GM06990 (cell line): Measurements from ENCODE around the gene ANKRD17.

Experiments
- DNase-seq: peaks from one replicate; pipeline ENCODE4 v3.0.0-alpha.2; 2011; ENCODE audit not compliant: insufficient read length; ENCODE audit errors: extremely low read depth
- H3K27me3 ChIP-seq: replicated peaks from 2 replicates; pipeline ENCODE4 v1.6.0; 2011; ENCODE audit warnings: low read length; ENCODE audit not compliant: control insufficient read depth, insufficient read depth
- H3K36me3 ChIP-seq: 2 replicates; pipeline ENCODE4 v1.5.1; 2011; ENCODE audit warnings: low read length; ENCODE audit not compliant: control insufficient read depth, insufficient read depth
- H3K4me3 ChIP-seq: replicated peaks from 2 replicates; pipeline ENCODE4 v1.5.1; 2011; ENCODE audit warnings: low read depth, mild to moderate bottlenecking, control low read depth, low read length
- CTCF ChIP-seq: IDR thresholded peaks from 2 replicates; pipeline ENCODE4 v1.5.1; 2011; ENCODE audit warnings: low read length, control low read depth, mild to moderate bottlenecking, inconsistent platforms; ENCODE audit not compliant: insufficient read depth, poor library complexity, severe bottlenecking

Gene ANKRD17

GRCh38 chr4:73281982-73282381 lies 23.4 kb upstream of the ANKRD17 start:
- H3K27me3 ChIP-seq = no peaks in the 10 kb centered on the region
- TF ChIP-seq CTCF = no peak
- DNase-seq = no peak
- H3K4me3 ChIP-seq = no peak overlapping the region
- H3K36me3 ChIP-seq = no peaks in the 10 kb centered on the region

- no peak for TF ChIP-seq CTCF
- no peak for DNase-seq
- H3K27me3 ChIP-seq = no peaks in the 10 kb centered on the region
- no peaks in the 10 kb centered on the region for H3K36me3 ChIP-seq
- no peak overlapping the region for H3K4me3 ChIP-seq
Measured at GRCh38 chr4:73281396-73281795, 22.8 kb upstream of the ANKRD17 start.

- TF ChIP-seq CTCF = no peak
- no peaks in the 10 kb centered on the region for H3K36me3 ChIP-seq
- no peaks in the 10 kb centered on the region for H3K27me3 ChIP-seq
- H3K4me3 ChIP-seq = no peak overlapping the region
- DNase-seq = no peak
Measured at GRCh38 chr4:73277201-73277600, 18.6 kb upstream of the ANKRD17 start.

DNA sequence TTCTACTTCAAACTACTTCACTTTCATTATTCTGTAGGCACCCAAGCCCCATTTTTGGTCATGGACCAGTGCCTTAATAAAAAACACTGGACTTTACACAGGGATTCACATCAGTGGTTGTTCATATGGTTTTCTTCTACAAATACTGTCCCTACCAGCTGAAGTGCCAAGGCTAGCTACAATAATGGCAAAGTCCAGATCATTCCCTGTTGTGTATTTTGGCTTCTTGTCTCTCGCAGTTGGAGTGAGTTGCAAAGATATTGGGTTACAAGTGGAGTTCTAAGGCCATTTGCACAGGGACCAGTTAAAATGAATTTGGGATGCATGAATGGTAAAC lies 16.7 kb upstream of the ANKRD17 start:
- DNase-seq = no peak
- no peaks in the 10 kb centered on the region for H3K36me3 ChIP-seq
- no peak for TF ChIP-seq CTCF
- no peaks in the 10 kb centered on the region for H3K27me3 ChIP-seq
- no peak overlapping the region for H3K4me3 ChIP-seq

DNA sequence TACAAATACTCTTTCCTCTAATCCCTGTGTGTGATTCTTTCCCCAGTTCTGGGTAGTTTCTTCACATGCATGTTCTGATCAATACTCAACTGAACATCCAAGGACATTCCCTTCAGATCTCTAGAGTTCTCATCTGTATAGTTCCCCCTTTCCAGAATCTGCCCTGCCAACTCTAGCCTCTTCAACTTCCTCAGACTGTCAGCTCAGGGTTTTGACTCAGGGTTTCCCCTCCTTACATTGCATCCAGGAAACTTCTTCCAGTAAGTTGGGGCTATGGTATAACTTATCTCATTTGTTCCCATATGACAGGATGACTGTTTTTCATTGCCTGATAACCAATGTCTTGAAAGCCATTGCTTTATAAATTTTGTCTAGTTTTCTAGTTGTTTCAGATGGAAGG lies 14.2 kb upstream of the ANKRD17 start:
- H3K27me3 ChIP-seq = no peaks in the 10 kb centered on the region
- no peak for DNase-seq
- H3K36me3 ChIP-seq = no peaks in the 10 kb centered on the region
- no peak for TF ChIP-seq CTCF
- no peak overlapping the region for H3K4me3 ChIP-seq

GRCh38 chr4:73267050-73267449 lies 8.5 kb upstream of the ANKRD17 start:
- no peaks in the 10 kb centered on the region for H3K27me3 ChIP-seq
- H3K36me3 ChIP-seq = no peaks in the 10 kb centered on the region
- no peak overlapping the region for H3K4me3 ChIP-seq
- TF ChIP-seq CTCF = no peak
- no peak for DNase-seq
